ENCODE data around the gene DPP6.

The DPP6 gene

DNA sequence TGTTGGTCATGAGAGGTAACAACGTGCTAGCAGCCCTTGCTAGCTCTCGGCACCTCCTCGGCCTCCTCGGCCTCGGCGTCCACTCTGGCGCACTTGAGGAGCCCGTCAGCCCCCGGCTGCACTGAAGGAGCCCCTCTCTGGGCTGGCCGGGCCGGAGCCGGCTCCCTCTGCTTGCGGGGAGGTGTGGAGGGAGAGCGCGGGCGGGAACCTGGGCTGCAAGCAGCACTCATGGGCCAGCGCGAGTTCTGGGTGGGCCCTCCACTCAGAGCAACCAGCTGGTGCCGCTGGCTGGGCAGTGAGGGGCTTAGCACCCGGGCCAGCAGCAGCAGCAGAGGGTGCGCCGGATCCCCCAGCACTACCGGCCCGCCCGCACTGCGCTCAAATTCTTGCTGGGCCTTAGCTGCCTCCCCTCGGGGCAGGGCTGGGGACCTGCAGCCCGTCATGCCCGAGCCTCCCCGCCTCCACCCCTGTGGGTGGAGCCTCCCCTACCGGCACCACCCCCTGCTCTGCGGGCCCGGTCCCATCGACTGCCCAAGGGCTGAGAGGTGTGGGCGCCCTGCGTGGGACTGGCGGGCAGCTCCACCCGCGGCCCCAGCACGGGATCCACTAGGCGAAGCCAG is 854.6 kb downstream of the DPP6 start:
- Histone ChIP-seq H3K36me3 (no peaks in the 10 kb centered on the region), H3K9me3 (ENCODE audit: severe bottlenecking) (peaks cover 32% of the 10 kb centered on the region), H3K4me3 (ENCODE audit: low read depth, low read length) (no peak overlapping the region), H3K27ac (no peak overlapping the region), H3K27me3 (ENCODE audit: insufficient read depth, low read depth, severe bottlenecking) (peaks cover 96% of the 10 kb centered on the region)
- DNase-seq: no peak
- TF ChIP-seq, protein P1, sequence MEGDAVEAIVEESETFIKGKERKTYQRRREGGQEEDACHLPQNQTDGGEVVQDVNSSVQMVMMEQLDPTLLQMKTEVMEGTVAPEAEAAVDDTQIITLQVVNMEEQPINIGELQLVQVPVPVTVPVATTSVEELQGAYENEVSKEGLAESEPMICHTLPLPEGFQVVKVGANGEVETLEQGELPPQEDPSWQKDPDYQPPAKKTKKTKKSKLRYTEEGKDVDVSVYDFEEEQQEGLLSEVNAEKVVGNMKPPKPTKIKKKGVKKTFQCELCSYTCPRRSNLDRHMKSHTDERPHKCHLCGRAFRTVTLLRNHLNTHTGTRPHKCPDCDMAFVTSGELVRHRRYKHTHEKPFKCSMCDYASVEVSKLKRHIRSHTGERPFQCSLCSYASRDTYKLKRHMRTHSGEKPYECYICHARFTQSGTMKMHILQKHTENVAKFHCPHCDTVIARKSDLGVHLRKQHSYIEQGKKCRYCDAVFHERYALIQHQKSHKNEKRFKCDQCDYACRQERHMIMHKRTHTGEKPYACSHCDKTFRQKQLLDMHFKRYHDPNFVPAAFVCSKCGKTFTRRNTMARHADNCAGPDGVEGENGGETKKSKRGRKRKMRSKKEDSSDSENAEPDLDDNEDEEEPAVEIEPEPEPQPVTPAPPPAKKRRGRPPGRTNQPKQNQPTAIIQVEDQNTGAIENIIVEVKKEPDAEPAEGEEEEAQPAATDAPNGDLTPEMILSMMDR (IDR thresholded peaks at IDR 0.05; ENCODE audit: low read depth, low read length): no peak

DNA sequence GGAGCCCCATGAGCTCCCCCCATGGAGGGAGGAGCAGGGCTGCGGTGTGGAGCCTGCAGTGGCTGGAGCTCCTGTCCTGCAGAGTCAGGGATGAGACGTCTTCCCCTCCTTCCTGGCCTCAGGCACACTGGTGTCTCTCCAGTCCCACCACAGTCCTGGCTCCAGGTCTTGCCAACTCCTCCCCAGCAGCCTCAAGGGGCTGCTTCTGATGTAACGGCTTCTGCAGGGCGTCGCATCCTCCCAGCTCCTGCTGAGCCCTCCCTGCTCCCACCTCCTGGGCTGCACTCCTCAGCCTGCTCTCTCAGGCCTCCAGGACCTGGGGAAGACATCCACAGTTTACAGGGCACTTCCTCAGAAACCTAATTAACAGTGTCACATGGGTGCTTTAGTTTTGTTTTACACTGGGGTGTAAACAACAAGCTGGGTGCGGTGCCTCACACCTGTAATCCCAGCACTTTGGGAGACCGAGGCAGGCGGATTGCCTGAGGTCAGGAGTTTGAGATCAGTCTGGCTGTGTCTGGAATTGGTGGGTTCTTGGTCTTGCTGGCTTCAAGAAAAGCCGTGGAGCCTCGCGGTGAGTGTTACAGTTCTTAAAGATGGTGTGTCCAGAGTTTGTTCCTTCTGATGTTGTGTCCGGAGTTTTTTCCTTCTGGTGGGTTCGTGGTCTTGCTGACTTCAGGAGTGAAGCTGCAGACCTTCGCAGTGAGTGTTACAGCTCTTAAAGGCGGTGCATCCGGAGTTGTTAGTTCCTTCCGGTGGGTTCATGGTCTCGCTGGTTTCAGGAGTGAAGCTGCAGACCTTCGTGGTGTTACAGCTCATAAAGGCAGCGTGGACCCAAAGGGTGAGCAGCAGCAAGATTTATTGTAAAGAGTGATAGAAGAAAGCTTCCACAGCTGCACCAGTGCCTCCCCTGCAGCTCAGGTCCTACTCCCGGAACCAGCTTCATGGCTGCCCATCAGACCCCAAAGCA is 855.7 kb downstream of the DPP6 start:
- H3K9me3 ChIP-seq (ENCODE audit: severe bottlenecking): peaks cover 32% of the 10 kb centered on the region

DNA sequence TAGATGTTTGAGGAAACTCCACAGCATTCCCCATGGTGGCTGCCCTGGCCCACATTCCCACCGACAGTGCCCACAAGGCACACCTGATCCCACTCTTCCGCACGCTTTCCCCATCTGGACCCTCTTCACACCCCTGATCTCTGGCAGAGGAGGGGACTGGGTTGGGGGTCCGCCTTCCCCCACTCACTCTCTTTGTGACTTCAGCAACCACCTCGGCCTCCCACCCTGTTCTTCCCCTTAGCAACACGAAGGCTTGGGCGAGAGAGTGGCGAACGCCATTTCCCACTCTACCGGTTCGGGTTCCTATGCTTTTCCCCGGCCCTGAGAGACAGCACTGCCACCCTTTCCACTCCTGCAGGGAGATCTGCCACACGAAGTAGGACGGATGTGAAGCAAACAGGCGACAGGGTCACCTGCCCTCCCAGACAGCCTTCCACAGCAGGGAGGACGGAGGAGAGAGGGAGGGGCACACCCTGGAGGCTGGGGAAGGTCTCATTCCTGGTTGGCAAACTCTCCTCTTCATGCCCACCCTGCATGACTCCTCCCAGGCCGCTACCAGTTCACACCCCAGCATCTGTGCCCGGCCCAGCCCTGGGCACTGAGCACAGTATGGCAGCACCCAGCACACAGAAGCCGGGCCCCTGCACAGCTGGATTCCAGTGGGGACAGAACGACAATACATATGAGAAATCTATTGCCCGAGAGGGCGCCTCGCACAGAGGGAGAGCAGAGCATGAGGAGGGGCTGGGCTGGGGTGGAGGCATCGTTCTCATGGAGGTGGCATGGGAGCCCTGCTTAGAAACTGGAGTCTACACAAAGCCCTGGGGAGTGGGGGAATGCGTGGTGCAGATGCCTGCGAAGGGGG is 857.3 kb downstream of the DPP6 start:
- H3K9me3 ChIP-seq (ENCODE audit: severe bottlenecking): peaks cover 32% of the 10 kb centered on the region

More for the DNA sequence above, 855.7 kb downstream of the DPP6 start:
- no peak overlapping the region for H3K27ac ChIP-seq
- TF ChIP-seq, protein P1 (IDR thresholded peaks at IDR 0.05; ENCODE audit: low read depth, low read length): no peak
- H3K27me3 ChIP-seq (ENCODE audit: insufficient read depth, low read depth, severe bottlenecking): peaks cover 93% of the 10 kb centered on the region
- H3K36me3 ChIP-seq: no peaks in the 10 kb centered on the region
- no peak for DNase-seq
- H3K4me3 ChIP-seq (ENCODE audit: low read depth, low read length): no peak overlapping the region

DNA sequence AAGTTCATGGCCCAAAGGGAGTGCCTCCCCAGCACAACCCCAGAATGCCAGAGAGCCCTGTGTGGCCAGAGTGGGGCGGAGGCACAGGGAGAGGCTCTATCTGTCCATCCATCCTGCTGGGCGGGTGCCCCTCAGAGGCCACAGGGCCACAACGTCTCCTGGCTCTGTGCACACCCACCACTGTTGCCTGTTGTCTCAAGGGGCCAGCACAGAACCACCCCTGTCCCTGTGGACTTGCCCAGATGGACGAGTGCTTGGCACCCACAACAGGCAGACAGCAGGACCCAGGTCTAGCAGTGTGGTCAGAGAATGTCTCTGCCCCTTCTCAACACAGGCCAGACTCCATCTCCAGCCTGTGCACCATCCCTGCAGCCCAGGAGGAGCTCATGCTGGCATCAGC is 857.9 kb downstream of the DPP6 start:
- Histone ChIP-seq H3K27me3 (ENCODE audit: insufficient read depth, low read depth, severe bottlenecking) (peaks cover 78% of the 10 kb centered on the region), H3K4me3 (ENCODE audit: low read depth, low read length) (no peak overlapping the region), H3K36me3 (no peaks in the 10 kb centered on the region), H3K27ac (no peak overlapping the region), H3K9me3 (ENCODE audit: severe bottlenecking) (peaks cover 32% of the 10 kb centered on the region)
- no peak for DNase-seq
- TF ChIP-seq, protein P1 (IDR thresholded peaks at IDR 0.05; ENCODE audit: low read depth, low read length): no peak

More for the DNA sequence above, 857.3 kb downstream of the DPP6 start:
- H3K36me3 ChIP-seq: no peaks in the 10 kb centered on the region
- no peak overlapping the region for H3K4me3 ChIP-seq (ENCODE audit: low read depth, low read length)
- H3K27ac ChIP-seq: no peak overlapping the region
- no peak for DNase-seq
- peaks cover 85% of the 10 kb centered on the region for H3K27me3 ChIP-seq (ENCODE audit: insufficient read depth, low read depth, severe bottlenecking)
- TF ChIP-seq, protein P1 (IDR thresholded peaks at IDR 0.05; ENCODE audit: low read depth, low read length): no peak

DNA sequence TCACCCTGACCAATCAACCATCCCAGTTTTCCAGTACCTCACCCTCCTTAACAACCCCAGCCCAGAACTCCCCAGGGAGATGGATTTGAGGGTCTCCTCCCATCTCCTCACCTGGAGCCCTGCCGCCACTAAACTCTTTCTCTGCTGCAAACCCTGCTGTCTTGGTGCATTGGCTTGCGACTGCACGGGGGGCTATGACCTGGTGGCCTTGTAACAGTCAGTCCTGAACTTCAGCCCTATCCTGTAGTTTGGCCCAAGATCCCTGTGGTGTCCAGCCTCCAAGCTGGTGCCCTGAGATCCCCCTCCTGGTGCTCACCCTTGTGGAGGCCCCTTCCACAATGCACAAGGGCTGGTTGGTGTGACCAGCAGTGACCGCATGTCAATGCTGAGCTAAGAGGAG is 858.8 kb downstream of the DPP6 start:
- Histone ChIP-seq H3K4me3 (ENCODE audit: low read depth, low read length) (no peak overlapping the region), H3K27me3 (ENCODE audit: insufficient read depth, low read depth, severe bottlenecking) (peaks cover 70% of the 10 kb centered on the region), H3K36me3 (no peaks in the 10 kb centered on the region), H3K9me3 (ENCODE audit: severe bottlenecking) (peaks cover 31% of the 10 kb centered on the region), H3K27ac (no peak overlapping the region)
- no peak for DNase-seq
- TF ChIP-seq, protein P1 (IDR thresholded peaks at IDR 0.05; ENCODE audit: low read depth, low read length): no peak
